Measurements from ENCODE around the gene TBC1D10B. TPM values are rescaled to one million over a fixed set of nuclear protein-coding genes. Genes with fewer than 3 reads are reported as not detected.

The TBC1D10B gene
- total and polyA plus RNA-seq, 3 experiments from 2014 or later, result 17.3 to 61.4 (median 59.0) TPM

GRCh38 chr16:30376461-30376902, 6.2 kb upstream of the TBC1D10B start:
- Mint-ChIP-seq H3K27ac (peak overlapping the region in 6 of 8 donors; percentile 78 to 100 (median 100)), H3K27me3 (peaks cover 0 to 2% of the 10 kb centered on the region in 2 donors), H3K9me3 (no peaks in the 10 kb centered on the region), H3K4me3 (peak overlapping the region in 2 of 7 donors; percentile 11 to 97), H3K4me1 (peaks cover 44 to 54% (median 44%) of the 10 kb centered on the region in 3 donors), H3K36me3 (peaks cover 3 to 29% (median 3%) of the 10 kb centered on the region in 3 donors)
- no peak for DNase-seq
- ChIA-PET POLR2A (interaction anchor here (0.6 to 0.8 kb wide), 2 partner anchors 282 to 288 kb away, joined by 3 read pairs; no protein-coding TSS in a partner anchor), CTCF (interaction anchor here (1.4 to 1.7 kb wide), 2 partner anchors 20 to 33 kb away, joined by 3 to 5 read pairs; no protein-coding TSS in a partner anchor)
- peak overlapping the region; percentile 99 for H3K27ac ChIP-seq (ENCODE audit: low read depth, low read length)
- no peaks in the 10 kb centered on the region for H3K36me3 ChIP-seq (ENCODE audit: insufficient read depth, low read length)
- H3K4me3 ChIP-seq (ENCODE audit: low read length), result no peak overlapping the region
- no peaks in the 10 kb centered on the region for H3K27me3 ChIP-seq (ENCODE audit: insufficient read depth, low read length, poor library complexity, severe bottlenecking)
- peaks cover 52% of the 10 kb centered on the region for H3K4me1 ChIP-seq (ENCODE audit: insufficient read depth, low read length)
- no peaks in the 10 kb centered on the region for H3K9me3 ChIP-seq (ENCODE audit: low read length)

- Mint-ChIP-seq H3K9me3 (no peaks in the 10 kb centered on the region), H3K27me3 (peaks cover 0 to 2% of the 10 kb centered on the region in 2 donors), H3K36me3 (peaks cover 3 to 25% (median 3%) of the 10 kb centered on the region in 3 donors), H3K27ac (peak overlapping the region in 7 of 8 donors; percentile 70 to 100 (median 88)), H3K4me1 (peaks cover 44 to 54% (median 46%) of the 10 kb centered on the region in 3 donors), H3K4me3 (no peak overlapping the region)
- no peak for DNase-seq
- Histone ChIP-seq H3K27me3 (ENCODE audit: insufficient read depth, low read length, poor library complexity, severe bottlenecking) (no peaks in the 10 kb centered on the region), H3K36me3 (ENCODE audit: insufficient read depth, low read length) (no peaks in the 10 kb centered on the region), H3K4me1 (ENCODE audit: insufficient read depth, low read length) (peaks cover 50% of the 10 kb centered on the region), H3K27ac (ENCODE audit: low read depth, low read length) (no peak overlapping the region), H3K4me3 (ENCODE audit: low read length) (no peak overlapping the region), H3K9me3 (ENCODE audit: low read length) (no peaks in the 10 kb centered on the region)
- CTCF ChIA-PET, result interaction anchor here (1.7 kb wide), 1 partner anchor 34 kb away, joined by 5 read pairs; no protein-coding TSS in a partner anchor
- POLR2A ChIA-PET, result interaction anchor here (0.7 kb wide), 1 partner anchor 35 kb away, joined by 4 read pairs; no protein-coding TSS in a partner anchor
Observed at GRCh38 chr16:30375864-30376263, 5.6 kb upstream of the TBC1D10B start.

- peak within 1 kb of the TSS in 7 of 8 donors; percentile 70 to 100 (median 87) for H3K27ac Mint-ChIP-seq
- Histone ChIP-seq H3K4me3 (ENCODE audit: low read length) (no peak within 1 kb of the TSS), H3K36me3 (ENCODE audit: insufficient read depth, low read length) (no peaks in the 10 kb centered on the region), H3K4me1 (ENCODE audit: insufficient read depth, low read length) (peaks cover 37% of the 10 kb centered on the region), H3K9me3 (ENCODE audit: low read length) (no peaks in the 10 kb centered on the region), H3K27ac (ENCODE audit: low read depth, low read length) (no peak within 1 kb of the TSS), H3K27me3 (ENCODE audit: insufficient read depth, low read length, poor library complexity, severe bottlenecking) (no peaks in the 10 kb centered on the region)
- peaks cover 0 to 20% (median 0%) of the 10 kb centered on the region in 3 donors for H3K36me3 Mint-ChIP-seq
- peak within 1 kb of the TSS in 3 of 7 donors; percentile 26 to 57 (median 36) for H3K4me3 Mint-ChIP-seq
- no peak for DNase-seq
- no peaks in the 10 kb centered on the region for H3K9me3 Mint-ChIP-seq
- ChIA-PET CTCF (interaction anchor here (1.7 kb wide), 1 partner anchor 35 kb away, joined by 5 read pairs; no protein-coding TSS in a partner anchor), POLR2A (no interaction called here)
- peaks cover 32 to 45% (median 35%) of the 10 kb centered on the region in 3 donors for H3K4me1 Mint-ChIP-seq
- H3K27me3 Mint-ChIP-seq, result peaks cover 0 to 4% of the 10 kb centered on the region in 2 donors
Observed at GRCh38 chr16:30374538-30374937, 4.2 kb upstream of the TBC1D10B start, which contains the start of gene MYL11. MYL11 (plus strand) TSS chr16:30374802; CDS start chr16:30374858, 56 bp downstream.

GRCh38 chr16:30372725-30373124, 2.4 kb upstream of the TBC1D10B start:
- CTCF ChIA-PET, result interaction anchor here (1.9 kb wide), 1 partner anchor 35 kb away, joined by 6 read pairs; the partner anchor contains the start of gene ZNF771
- DNase-seq, result no peak
- H3K27ac Mint-ChIP-seq, result peak overlapping the region; percentile 26 to 96 (median 76)
- Histone ChIP-seq H3K4me3 (ENCODE audit: low read length) (no peak overlapping the region), H3K27me3 (ENCODE audit: insufficient read depth, low read length, poor library complexity, severe bottlenecking) (no peaks in the 10 kb centered on the region), H3K4me1 (ENCODE audit: insufficient read depth, low read length) (peaks cover 47% of the 10 kb centered on the region), H3K27ac (ENCODE audit: low read depth, low read length) (no peak overlapping the region), H3K36me3 (ENCODE audit: insufficient read depth, low read length) (no peaks in the 10 kb centered on the region), H3K9me3 (ENCODE audit: low read length) (no peaks in the 10 kb centered on the region)
- POLR2A ChIA-PET, result no interaction called here
- H3K4me3 Mint-ChIP-seq, result peak overlapping the region in 3 of 7 donors; percentile 28 to 45 (median 32)
- H3K9me3 Mint-ChIP-seq, result no peaks in the 10 kb centered on the region
- H3K27me3 Mint-ChIP-seq, result peaks cover 0 to 2% of the 10 kb centered on the region in 2 donors
- peaks cover 0 to 9% (median 0%) of the 10 kb centered on the region in 3 donors for H3K36me3 Mint-ChIP-seq
- peaks cover 37 to 46% (median 39%) of the 10 kb centered on the region in 3 donors for H3K4me1 Mint-ChIP-seq

GRCh38 chr16:30372038-30372712, 1.9 kb upstream of the TBC1D10B start:
- no peaks in the 10 kb centered on the region for H3K9me3 ChIP-seq (ENCODE audit: low read length)
- DNase-seq, result no peak
- CTCF ChIA-PET, result interaction anchor here (1.5 to 2.4 kb wide), 7 partner anchors 9 to 46 kb away, joined by 6 to 24 read pairs (median 7); partner anchors contain the start of genes SEPTIN1 and ZNF771
- H3K27ac ChIP-seq (ENCODE audit: low read depth, low read length), result peak overlapping the region; percentile 74
- H3K4me1 Mint-ChIP-seq, result peaks cover 37 to 46% (median 39%) of the 10 kb centered on the region in 3 donors
- POLR2A ChIA-PET, result interaction anchor here (2.1 to 2.7 kb wide), 3 partner anchors 10 to 307 kb away, joined by 14 to 35 read pairs (median 17); partner anchors contain the start of genes ALDOA and SEPTIN1
- H3K27me3 ChIP-seq (ENCODE audit: insufficient read depth, low read length, poor library complexity, severe bottlenecking), result no peaks in the 10 kb centered on the region
- peaks cover 0 to 8% (median 0%) of the 10 kb centered on the region in 3 donors for H3K36me3 Mint-ChIP-seq
- H3K4me1 ChIP-seq (ENCODE audit: insufficient read depth, low read length), result peaks cover 47% of the 10 kb centered on the region
- peaks cover 0 to 2% of the 10 kb centered on the region in 2 donors for H3K27me3 Mint-ChIP-seq
- H3K9me3 Mint-ChIP-seq, result no peaks in the 10 kb centered on the region
- peak overlapping the region; percentile 67 to 98 (median 96) for H3K27ac Mint-ChIP-seq
- H3K4me3 Mint-ChIP-seq, result peak overlapping the region; percentile 56 to 88 (median 82)
- H3K36me3 ChIP-seq (ENCODE audit: insufficient read depth, low read length), result no peaks in the 10 kb centered on the region
- H3K4me3 ChIP-seq (ENCODE audit: low read length), result no peak overlapping the region

GRCh38 chr16:30371248-30371816, 1.0 kb upstream of the TBC1D10B start:
- Histone ChIP-seq H3K4me3 (ENCODE audit: low read length) (peak overlapping the region; percentile 69), H3K27ac (ENCODE audit: low read depth, low read length) (peak overlapping the region; percentile 74), H3K27me3 (ENCODE audit: insufficient read depth, low read length, poor library complexity, severe bottlenecking) (no peaks in the 10 kb centered on the region), H3K4me1 (ENCODE audit: insufficient read depth, low read length) (peaks cover 42% of the 10 kb centered on the region), H3K9me3 (ENCODE audit: low read length) (no peaks in the 10 kb centered on the region), H3K36me3 (ENCODE audit: insufficient read depth, low read length) (no peaks in the 10 kb centered on the region)
- H3K27ac Mint-ChIP-seq, result peak overlapping the region; percentile 67 to 98 (median 96)
- ChIA-PET POLR2A (interaction anchor here (0.5 to 2.7 kb wide), 15 partner anchors 10 to 306 kb away, joined by 3 to 35 read pairs (median 6); partner anchors contain the start of genes ALDOA, CORO1A, PRR14 and SEPTIN1), CTCF (interaction anchor here (0.8 to 2.4 kb wide), 12 partner anchors 9 to 280 kb away, joined by 3 to 24 read pairs (median 6); partner anchors contain the start of genes SEPTIN1, TBX6, ZNF747 and ZNF771)
- DNase-seq, result no peak
- H3K27me3 Mint-ChIP-seq, result peaks cover 0 to 2% of the 10 kb centered on the region in 2 donors
- H3K36me3 Mint-ChIP-seq, result peaks cover 0 to 15% (median 2%) of the 10 kb centered on the region in 3 donors
- H3K4me3 Mint-ChIP-seq, result peak overlapping the region; percentile 76 to 88 (median 83)
- no peaks in the 10 kb centered on the region for H3K9me3 Mint-ChIP-seq
- peaks cover 42 to 52% (median 43%) of the 10 kb centered on the region in 3 donors for H3K4me1 Mint-ChIP-seq

GRCh38 chr16:30369938-30370455, 297 bp downstream of the TBC1D10B start:
- Mint-ChIP-seq H3K27ac (peak overlapping the region in 3 of 8 donors; percentile 67 to 96 (median 81)), H3K9me3 (no peaks in the 10 kb centered on the region), H3K4me3 (peak overlapping the region; percentile 82 to 88 (median 83)), H3K27me3 (peaks cover 0 to 2% of the 10 kb centered on the region in 2 donors), H3K36me3 (peaks cover 0 to 25% (median 5%) of the 10 kb centered on the region in 3 donors), H3K4me1 (peaks cover 44 to 59% (median 54%) of the 10 kb centered on the region in 3 donors)
- Histone ChIP-seq H3K4me1 (ENCODE audit: insufficient read depth, low read length) (peaks cover 35% of the 10 kb centered on the region), H3K27me3 (ENCODE audit: insufficient read depth, low read length, poor library complexity, severe bottlenecking) (no peaks in the 10 kb centered on the region), H3K9me3 (ENCODE audit: low read length) (no peaks in the 10 kb centered on the region), H3K36me3 (ENCODE audit: insufficient read depth, low read length) (peaks cover 7% of the 10 kb centered on the region), H3K27ac (ENCODE audit: low read depth, low read length) (peak overlapping the region; percentile 62), H3K4me3 (ENCODE audit: low read length) (peak overlapping the region; percentile 88)
- no peak for DNase-seq
- CTCF ChIA-PET, result interaction anchor here (0.8 to 2.4 kb wide), 4 partner anchors 8 to 80 kb away, joined by 3 to 20 read pairs (median 4); partner anchors contain the start of gene ZNF771
- POLR2A ChIA-PET, result interaction anchor here (1.3 to 2.7 kb wide), 7 partner anchors 8 to 281 kb away, joined by 4 to 35 read pairs (median 8); partner anchors contain the start of genes PRR14 and SEPTIN1
